ENCODE measurements around the gene BABAM1. TPM values are rescaled to one million over a fixed set of nuclear protein-coding genes. Genes with fewer than 3 reads are reported as not detected.
A peak's percentile ranks its signal among the peaks of the same experiment; 100 is the strongest.

Gene BABAM1
- total RNA-seq (2014; rRNA removed; shearing (Covaris generic)), result 132 and 133 TPM in 2 replicates

GRCh38 chr19:17266975-17267788, at the start of gene BABAM1:
Gene BABAM1 (plus strand): TSS chr19:17267443. CDS start chr19:17268807, 1,364 bp downstream.
- peak; percentile 99 for DNase-seq (ENCODE audit: low read depth)

- no peak for DNase-seq (ENCODE audit: low read depth)
Observed at GRCh38 chr19:17219286-17219685, 48.0 kb upstream of the BABAM1 start.

GRCh38 chr19:17220207-17220758, 47.0 kb upstream of the BABAM1 start:
- DNase-seq (ENCODE audit: low read depth), result peak; percentile 84

GRCh38 chr19:17225053-17225452, 42.2 kb upstream of the BABAM1 start:
- no peak for DNase-seq (ENCODE audit: low read depth)

- peak; percentile 98 for DNase-seq (ENCODE audit: low read depth)
Observed at GRCh38 chr19:17226002-17226933, 41.0 kb upstream of the BABAM1 start, which contains the start of gene OCEL1. Gene OCEL1 (plus strand): TSS chr19:17226226. CDS start chr19:17226248, 22 bp downstream.

- DNase-seq (ENCODE audit: low read depth), result no peak
Observed at GRCh38 chr19:17227798-17228367, 39.4 kb upstream of the BABAM1 start.

GRCh38 chr19:17229890-17230289, 37.4 kb upstream of the BABAM1 start:
- DNase-seq (ENCODE audit: low read depth), result no peak

GRCh38 chr19:17232258-17232657, 35.0 kb upstream of the BABAM1 start:
- no peak for DNase-seq (ENCODE audit: low read depth)

- DNase-seq (ENCODE audit: low read depth), result peak; percentile 49
Observed at GRCh38 chr19:17234911-17235299, 32.3 kb upstream of the BABAM1 start.

GRCh38 chr19:17235300-17235970, 31.8 kb upstream of the BABAM1 start:
- DNase-seq (ENCODE audit: low read depth), result peak; percentile 72

- DNase-seq (ENCODE audit: low read depth), result peak; percentile 60
Observed at GRCh38 chr19:17235971-17236777, 31.1 kb upstream of the BABAM1 start.

- DNase-seq (ENCODE audit: low read depth), result no peak
Observed at GRCh38 chr19:17236811-17237543, 30.3 kb upstream of the BABAM1 start.

GRCh38 chr19:17237747-17238706, 29.2 kb upstream of the BABAM1 start:
- no peak for DNase-seq (ENCODE audit: low read depth)

- no peak for DNase-seq (ENCODE audit: low read depth)
Observed at GRCh38 chr19:17240062-17240752, 27.0 kb upstream of the BABAM1 start.

GRCh38 chr19:17240826-17241399, 26.3 kb upstream of the BABAM1 start:
- DNase-seq (ENCODE audit: low read depth), result no peak

GRCh38 chr19:17242431-17243208, 24.6 kb upstream of the BABAM1 start:
- no peak for DNase-seq (ENCODE audit: low read depth)

Data from RPMI7951 (cell line).